Loucy (cell line): ENCODE measurements around the gene PDHA2.

Source experiments
- H2AFZ ChIP-seq: fragments of 200-600 bp; sonication (generic); 2 replicates; pipeline ENCODE4 v1.6.0; 2016; ENCODE audit warnings: antibody characterized with exemption, mild to moderate bottlenecking, low read length, moderate library complexity
- H3F3A ChIP-seq: fragments of 200-600 bp; 2 replicates; pipeline ENCODE4 v1.6.0; 2016; ENCODE audit warnings: antibody characterized with exemption, low read depth, mild to moderate bottlenecking
- H3K27me3 ChIP-seq: fragments of 200-600 bp; sonication (generic); 2 replicates; pipeline ENCODE4 v1.6.1; 2014; ENCODE audit warnings: low read length, mild to moderate bottlenecking; ENCODE audit not compliant: insufficient read depth, poor library complexity, severe bottlenecking
- H3K36me3 ChIP-seq: fragments of 200-600 bp; sonication (generic); 2 replicates; pipeline ENCODE4 v1.6.1; 2016; ENCODE audit warnings: low read length; ENCODE audit not compliant: insufficient read depth
- H3K4me1 ChIP-seq: fragments of 200-600 bp; sonication (generic); 2 replicates; pipeline ENCODE4 v1.5.1; 2014; ENCODE audit warnings: low read length, mild to moderate bottlenecking; ENCODE audit not compliant: insufficient read depth, poor library complexity, severe bottlenecking
- H3K4me2 ChIP-seq: fragments of 200-600 bp; sonication (generic); 2 replicates; pipeline ENCODE4 v1.6.0; 2014; ENCODE audit warnings: antibody characterized with exemption, low read length, low read depth, mild to moderate bottlenecking; ENCODE audit not compliant: poor library complexity, severe bottlenecking
- H3K4me3 ChIP-seq: fragments of 200-600 bp; sonication (generic); 2 replicates; pipeline ENCODE4 v1.5.1; 2014; ENCODE audit warnings: low read length, mild to moderate bottlenecking, mixed read lengths; ENCODE audit not compliant: poor library complexity, severe bottlenecking
- H3K79me2 ChIP-seq: fragments of 200-600 bp; sonication (generic); 2 replicates; pipeline ENCODE4 v1.6.1; 2014; ENCODE audit warnings: low read length; ENCODE audit not compliant: insufficient read depth
- H3K9ac ChIP-seq: fragments of 200-600 bp; sonication (generic); 2 replicates; pipeline ENCODE4 v1.6.0; 2014; ENCODE audit warnings: mild to moderate bottlenecking, low read depth, low read length, moderate library complexity; ENCODE audit not compliant: poor library complexity, severe bottlenecking
- H3K9me2 ChIP-seq: fragments of 200-600 bp; sonication (generic); replicated peaks from 2 replicates; pipeline ENCODE4 v1.6.1; 2016; ENCODE audit warnings: low read depth, low read length, mixed read lengths
- H3K9me3 ChIP-seq: fragments of 200-600 bp; sonication (generic); 2 replicates; pipeline ENCODE4 v1.6.1; 2014; ENCODE audit warnings: mild to moderate bottlenecking, antibody characterized with exemption, low read length, low read depth; ENCODE audit not compliant: insufficient read depth
- H4K20me1 ChIP-seq: fragments of 200-600 bp; sonication (generic); 2 replicates; pipeline ENCODE4 v1.6.0; 2014; ENCODE audit warnings: antibody characterized with exemption, low read length, mild to moderate bottlenecking; ENCODE audit not compliant: insufficient read depth, poor library complexity, severe bottlenecking
- EZH2phosphoT487 ChIP-seq: fragments of 200-600 bp; IDR thresholded peaks from 2 replicates; pipeline ENCODE4 v1.6.1; 2018; ENCODE audit warnings: antibody characterized with exemption, mild to moderate bottlenecking, moderate library complexity, borderline replicate concordance
- TF ChIP-seq, protein P1 (sequence below): fragments of 200-600 bp; sonication (generic); conservative IDR thresholded peaks from 2 replicates; pipeline ENCODE4 v1.5.1; 2014; ENCODE audit warnings: mild to moderate bottlenecking, antibody characterized with exemption, low read length

Gene PDHA2

GRCh38 chr4:95838192-95838591 is 1.7 kb upstream of the PDHA2 start:
- H3K4me1 ChIP-seq, result no peaks in the 10 kb centered on the region
- no peak overlapping the region for H2AFZ ChIP-seq
- H3K9ac ChIP-seq, result no peak overlapping the region
- H3K9me3 ChIP-seq, result no peaks in the 10 kb centered on the region
- no peaks in the 10 kb centered on the region for H3K79me2 ChIP-seq
- no peak overlapping the region for H3K4me3 ChIP-seq
- H3K27me3 ChIP-seq, result no peaks in the 10 kb centered on the region
- H4K20me1 ChIP-seq, result no peaks in the 10 kb centered on the region
- H3F3A ChIP-seq, result no peaks in the 10 kb centered on the region
- no peak overlapping the region for H3K4me2 ChIP-seq
- H3K36me3 ChIP-seq, result no peaks in the 10 kb centered on the region
- TF ChIP-seq EZH2phosphoT487, result no peak
- TF ChIP-seq, protein P1, sequence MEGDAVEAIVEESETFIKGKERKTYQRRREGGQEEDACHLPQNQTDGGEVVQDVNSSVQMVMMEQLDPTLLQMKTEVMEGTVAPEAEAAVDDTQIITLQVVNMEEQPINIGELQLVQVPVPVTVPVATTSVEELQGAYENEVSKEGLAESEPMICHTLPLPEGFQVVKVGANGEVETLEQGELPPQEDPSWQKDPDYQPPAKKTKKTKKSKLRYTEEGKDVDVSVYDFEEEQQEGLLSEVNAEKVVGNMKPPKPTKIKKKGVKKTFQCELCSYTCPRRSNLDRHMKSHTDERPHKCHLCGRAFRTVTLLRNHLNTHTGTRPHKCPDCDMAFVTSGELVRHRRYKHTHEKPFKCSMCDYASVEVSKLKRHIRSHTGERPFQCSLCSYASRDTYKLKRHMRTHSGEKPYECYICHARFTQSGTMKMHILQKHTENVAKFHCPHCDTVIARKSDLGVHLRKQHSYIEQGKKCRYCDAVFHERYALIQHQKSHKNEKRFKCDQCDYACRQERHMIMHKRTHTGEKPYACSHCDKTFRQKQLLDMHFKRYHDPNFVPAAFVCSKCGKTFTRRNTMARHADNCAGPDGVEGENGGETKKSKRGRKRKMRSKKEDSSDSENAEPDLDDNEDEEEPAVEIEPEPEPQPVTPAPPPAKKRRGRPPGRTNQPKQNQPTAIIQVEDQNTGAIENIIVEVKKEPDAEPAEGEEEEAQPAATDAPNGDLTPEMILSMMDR, result no peak
- H3K9me2 ChIP-seq, result no peaks in the 10 kb centered on the region

DNA sequence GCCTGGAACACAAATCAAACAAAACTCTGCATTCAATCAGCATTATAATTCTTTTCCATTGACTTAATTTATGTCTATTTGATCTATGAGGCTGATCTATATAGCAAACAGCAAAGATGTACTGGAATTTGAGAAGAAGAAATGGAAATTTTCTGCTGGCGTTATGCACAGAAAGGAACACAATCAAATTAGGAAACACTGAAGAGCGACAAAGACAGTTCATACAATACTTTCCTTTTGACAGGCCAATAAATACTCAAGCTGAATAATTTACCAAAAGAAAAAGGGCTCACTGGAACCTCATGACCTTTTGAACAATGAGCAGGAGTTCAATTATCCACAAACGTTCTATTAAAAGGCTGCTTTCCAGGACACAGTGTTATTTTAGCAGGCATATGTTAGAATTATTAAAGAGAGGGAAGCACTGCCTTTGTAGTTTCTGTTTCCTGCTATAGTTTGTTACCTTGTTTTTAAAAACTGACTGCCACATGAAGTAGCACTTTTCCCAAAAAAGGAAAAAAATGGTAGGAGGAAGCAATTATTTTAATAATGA is 8.1 kb downstream of the PDHA2 start:
- Histone ChIP-seq H3K36me3 (no peaks in the 10 kb centered on the region), H2AFZ (no peak overlapping the region), H3K9me2 (no peaks in the 10 kb centered on the region), H3K4me1 (no peaks in the 10 kb centered on the region), H3K79me2 (no peaks in the 10 kb centered on the region), H3K4me2 (no peak overlapping the region), H3K27me3 (no peaks in the 10 kb centered on the region), H3K9me3 (no peaks in the 10 kb centered on the region), H4K20me1 (no peaks in the 10 kb centered on the region), H3K4me3 (no peak overlapping the region), H3K9ac (no peak overlapping the region), H3F3A (no peaks in the 10 kb centered on the region)
- TF ChIP-seq EZH2phosphoT487, result no peak
- TF ChIP-seq, protein P1, result no peak

DNA sequence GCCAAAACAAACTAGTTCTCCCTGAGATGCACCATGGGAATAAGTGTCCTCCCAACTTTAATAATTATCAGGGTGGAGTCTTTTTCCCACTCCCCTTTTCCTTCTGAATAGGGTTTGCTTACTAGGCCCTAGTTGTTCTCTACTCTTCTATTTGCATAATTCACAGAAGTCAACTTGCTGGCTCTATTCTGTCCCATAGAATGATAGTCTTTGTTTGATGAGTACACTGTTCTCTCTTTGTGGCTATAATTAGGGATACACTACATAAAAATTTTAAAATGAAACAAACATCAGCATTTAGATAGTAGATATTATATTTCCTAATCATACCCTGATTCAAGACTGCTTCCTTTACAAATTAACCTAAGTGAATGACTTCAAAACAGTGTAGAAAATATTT is 10.3 kb downstream of the PDHA2 start:
- H3K9me2 ChIP-seq, result no peaks in the 10 kb centered on the region
- no peak overlapping the region for H3K4me2 ChIP-seq
- H2AFZ ChIP-seq, result no peak overlapping the region
- H3K4me3 ChIP-seq, result no peak overlapping the region
- no peaks in the 10 kb centered on the region for H3K27me3 ChIP-seq
- H3K36me3 ChIP-seq, result no peaks in the 10 kb centered on the region
- H3K9ac ChIP-seq, result no peak overlapping the region
- H3K79me2 ChIP-seq, result no peaks in the 10 kb centered on the region
- H3K4me1 ChIP-seq, result no peaks in the 10 kb centered on the region
- no peak for TF ChIP-seq EZH2phosphoT487
- TF ChIP-seq, protein P1, result no peak
- no peaks in the 10 kb centered on the region for H3F3A ChIP-seq
- H3K9me3 ChIP-seq, result no peaks in the 10 kb centered on the region
- H4K20me1 ChIP-seq, result no peaks in the 10 kb centered on the region
